B cell (primary cell): Measurements from ENCODE around the gene NOL6. TPM values are rescaled to one million over a fixed set of nuclear protein-coding genes. Genes with fewer than 3 reads are reported as not detected.

Source experiments
- ATAC-seq: fragments of 200-7000 bp; cut with Tn5 transposase; one replicate; pipeline ENCODE4 v1.10.0; 2021; ENCODE audit warnings: low read depth, mild to moderate bottlenecking, moderate number of reproducible peaks, moderate library complexity
- CTCF ChIA-PET: fragments of 350-600 bp; sonication (Branson Sonifier 250); formaldehyde crosslinking; loops from one replicate; lab custom pipeline; 2021; ENCODE audit warnings: antibody characterized with exemption, inconsistent platforms; lab: Charles Lee
- POLR2A ChIA-PET: fragments of 350-600 bp; sonication (Branson Sonifier 250); formaldehyde crosslinking; loops from one replicate; lab custom pipeline; 2021; ENCODE audit warnings: antibody characterized with exemption; lab: Charles Lee
- DNase-seq: peaks from one replicate; pipeline ENCODE4 v3.0.0; 2013
- H2AFZ ChIP-seq: 2 replicates; pipeline ENCODE4 v1.6.1; 2012; ENCODE audit warnings: mild to moderate bottlenecking, low read depth, low read length; ENCODE audit not compliant: insufficient read depth, poor library complexity, severe bottlenecking
- H3K27ac ChIP-seq, 2 donors: 1 replicate in 1 of 2; 2 replicates in 1 of 2; pipeline ENCODE4 v1.5.1; 2012 to 2013; ENCODE audit warnings: low read length in 2 of 2, mild to moderate bottlenecking in 2 of 2, moderate library complexity in 1 of 2
- H3K27me3 ChIP-seq, 4 experiments: fragments of 200-600 bp in 1 of 4; sonication (generic) in 1 of 4; replicated peaks in 1 of 4; 1 replicate in 2 of 4; 2 replicates in 2 of 4; pipeline versions ENCODE4 v1.6.1 to v1.7.0; 2013 to 2016; ENCODE audit warnings: low read length in 3 of 4, mild to moderate bottlenecking in 2 of 4, mixed read lengths in 1 of 4, moderate library complexity in 1 of 4; ENCODE audit not compliant: insufficient read depth in 4 of 4, control insufficient read depth in 3 of 4; ENCODE audit errors: control extremely low read depth in 1 of 4
- H3K36me3 ChIP-seq, 2 experiments: replicated peaks in 1 of 2; 1 replicate in 1 of 2; 2 replicates in 1 of 2; pipeline versions ENCODE4 v1.6.1 to v1.7.1; 2013; ENCODE audit warnings: low read length in 1 of 2; ENCODE audit not compliant: insufficient read depth in 2 of 2, control insufficient read depth in 1 of 2; ENCODE audit errors: control extremely low read depth in 1 of 2, extremely low read depth in 1 of 2
- H3K4me1 ChIP-seq, 2 donors: fragments of 200-600 bp in 1 of 2; sonication (generic) in 1 of 2; 1 replicate in 1 of 2; 2 replicates in 1 of 2; pipeline versions ENCODE4 v1.5.1 to v1.6.1; 2013 to 2017; ENCODE audit warnings: low read length in 2 of 2; ENCODE audit not compliant: control insufficient read depth in 2 of 2, insufficient read depth in 2 of 2
- H3K4me2 ChIP-seq: replicated peaks from 2 replicates; pipeline ENCODE3; 2012; ENCODE audit warnings: mild to moderate bottlenecking, low read depth, low read length; ENCODE audit not compliant: poor library complexity, severe bottlenecking
- H3K4me3 ChIP-seq, 5 experiments: fragments of 200-600 bp in 1 of 5; sonication (generic) in 1 of 5; 1 replicate in 3 of 5; 2 replicates in 2 of 5; pipeline versions ENCODE4 v1.5.1 to v1.7.0; 2011 to 2016; ENCODE audit warnings: low read length in 4 of 5, mild to moderate bottlenecking in 4 of 5, low read depth in 2 of 5, control low read depth in 1 of 5, moderate library complexity in 1 of 5; ENCODE audit not compliant: insufficient read depth in 1 of 5; ENCODE audit errors: control extremely low read depth in 1 of 5, extremely low read depth in 1 of 5
- H3K79me2 ChIP-seq: fragments of 200-600 bp; sonication (generic); one replicate; pipeline ENCODE4 v1.6.0; 2016; ENCODE audit warnings: low read length; ENCODE audit not compliant: control insufficient read depth, insufficient read depth
- H3K9ac ChIP-seq: fragments of 200-600 bp; sonication (generic); 2 replicates; pipeline ENCODE4 v1.6.1; 2017; ENCODE audit warnings: mild to moderate bottlenecking, low read length, moderate library complexity
- H3K9me3 ChIP-seq, 3 donors: one replicate each; pipeline versions ENCODE4 v1.6.1 to v1.7.1; 2013; ENCODE audit warnings: low read length in 2 of 3; ENCODE audit not compliant: control insufficient read depth in 2 of 3, insufficient read depth in 1 of 3; ENCODE audit errors: control extremely low read depth in 1 of 3
- H4K20me1 ChIP-seq: 2 replicates; pipeline ENCODE4 v1.6.0; 2012; ENCODE audit warnings: mild to moderate bottlenecking, low read length; ENCODE audit not compliant: insufficient read depth, control insufficient read depth, poor library complexity, severe bottlenecking
- H3K27ac Mint-ChIP-seq: one replicate; pipeline ENCODE4 v1.8.0; 2021; ENCODE audit warnings: mixed read lengths
- H3K27me3 Mint-ChIP-seq: one replicate; pipeline ENCODE4 v1.8.0; 2021; ENCODE audit warnings: mixed read lengths
- H3K4me1 Mint-ChIP-seq: one replicate; pipeline ENCODE4 v1.8.0; 2021; ENCODE audit warnings: mixed read lengths
- H3K4me3 Mint-ChIP-seq: one replicate; pipeline ENCODE4 v1.8.0; 2021; ENCODE audit warnings: mixed read lengths
- H3K9me3 Mint-ChIP-seq: one replicate; pipeline ENCODE4 v1.8.0; 2022; ENCODE audit warnings: mixed read lengths; ENCODE audit not compliant: insufficient read depth
- CTCF ChIP-seq: fragments of 200-600 bp; IDR thresholded peaks from one replicate; pipeline ENCODE4 v1.8.0; 2022; ENCODE audit warnings: antibody characterized with exemption, mild to moderate bottlenecking
- EZH2 ChIP-seq: IDR thresholded peaks from 2 replicates; pipeline ENCODE4 v1.6.1; 2012; ENCODE audit warnings: borderline replicate concordance, low read depth, mild to moderate bottlenecking, moderate library complexity, low read length; ENCODE audit not compliant: insufficient read depth, poor library complexity, severe bottlenecking
- WGBS: methylation state at CpG from one replicate; pipeline ENCODE4 v1.1.5; 2013; ENCODE audit warnings: missing lambda C conversion rate; ENCODE audit not compliant: insufficient coverage; 5-methylcytosine and 5-hydroxymethylcytosine counted together
- intact Hi-C: fragments of 100-400 bp; cut with micrococcal nuclease; formaldehyde crosslinking; loops from one replicate; pipeline ENCODE4 v1.10.0; 2022
- polyA plus RNA-seq: library from polyadenylated mRNA; depleted of rRNA; stranded (reverse); fragments of >200 nt; gene quantifications from 2 replicates; pipeline ENCODE4 v1.2.3, GENCODE V29; 2012
- total RNA-seq, 2 donors: library from RNA; stranded (reverse); fragments of 120-200 nt in 1 of 2; gene quantifications; 1 replicate in 1 of 2; 2 replicates in 1 of 2; pipeline versions ENCODE4 v1.2.3 to v1.2.4, GENCODE V29; 2013 to 2022

NOL6 gene
- total and polyA plus RNA-seq, 2 donors (not counting 1 experiment from before 2014, with no cell fraction given), result 31.8 to 40.1 TPM

GRCh38 chr9:33453999-33454660 lies 19.6 kb downstream of the NOL6 start:
- peaks cover 7% of the 10 kb centered on the region for H3K4me1 Mint-ChIP-seq
- no peaks in the 10 kb centered on the region for H4K20me1 ChIP-seq
- WGBS, result 97% methylated on average over 7 of the region's 11 CpGs
- no peaks in the 10 kb centered on the region for H3K9me3 ChIP-seq
- H3K27ac ChIP-seq, result no peak overlapping the region
- H3K4me1 ChIP-seq, result peaks cover 0 to 19% of the 10 kb centered on the region in 2 donors
- peaks cover 0 to under 1% (median 0%) of the 10 kb centered on the region in 4 experiments for H3K27me3 ChIP-seq
- no peak overlapping the region for H3K4me3 ChIP-seq
- no peak overlapping the region for H3K27ac Mint-ChIP-seq
- no peak overlapping the region for H3K4me2 ChIP-seq
- ChIA-PET CTCF (interaction anchor here (1.9 to 3.1 kb wide), 2 partner anchors 8 to 12 kb away, joined by 6 to 15 read pairs; no protein-coding TSS in a partner anchor), POLR2A (no interaction called here)
- TF ChIP-seq CTCF (no peak), EZH2 (no peak)
- H3K36me3 ChIP-seq, result no peaks in the 10 kb centered on the region
- no peaks in the 10 kb centered on the region for H3K27me3 Mint-ChIP-seq
- H2AFZ ChIP-seq, result no peak overlapping the region
- DNase-seq (no peak), ATAC-seq (no peak)
- H3K9me3 Mint-ChIP-seq, result no peaks in the 10 kb centered on the region
- H3K4me3 Mint-ChIP-seq, result no peak overlapping the region
- H3K9ac ChIP-seq, result no peak overlapping the region
- H3K79me2 ChIP-seq, result no peaks in the 10 kb centered on the region
- intact Hi-C loops, result no loop called here

GRCh38 chr9:33453286-33453860 lies 20.4 kb downstream of the NOL6 start:
- H3K4me3 Mint-ChIP-seq, result no peak overlapping the region

More at GRCh38 chr9:33453286-33453860, 20.4 kb downstream of the NOL6 start:
- H3K36me3 ChIP-seq, result no peaks in the 10 kb centered on the region
- intact Hi-C loops, result no loop called here
- no peak for ATAC-seq
- Mint-ChIP-seq H3K9me3 (no peaks in the 10 kb centered on the region), H3K4me1 (peaks cover 2% of the 10 kb centered on the region), H3K27ac (no peak overlapping the region), H3K27me3 (no peaks in the 10 kb centered on the region)
- H3K4me3 ChIP-seq, result no peak overlapping the region
- no peaks in the 10 kb centered on the region for H3K9me3 ChIP-seq
- peak overlapping the region; percentile 33 for H2AFZ ChIP-seq
- H3K9ac ChIP-seq, result no peak overlapping the region
- CTCF ChIA-PET, result interaction anchor here (1.0 to 3.1 kb wide), 3 partner anchors 9 to 170 kb away, joined by 3 to 15 read pairs (median 6); no protein-coding TSS in a partner anchor
- no peaks in the 10 kb centered on the region for H4K20me1 ChIP-seq
- H3K4me2 ChIP-seq, result no peak overlapping the region
- H3K4me1 ChIP-seq, result peaks cover 0 to 16% of the 10 kb centered on the region in 2 donors
- TF ChIP-seq EZH2, result no peak
- TF ChIP-seq CTCF, result no peak
- no peak for DNase-seq
- H3K27ac ChIP-seq, result no peak overlapping the region
- 65% methylated on average over 2 of the region's 3 CpGs for WGBS
- H3K79me2 ChIP-seq, result no peaks in the 10 kb centered on the region
- peaks cover 0 to 2% (median under 1%) of the 10 kb centered on the region in 4 experiments for H3K27me3 ChIP-seq
- POLR2A ChIA-PET, result no interaction called here
